Stomach (tissue), 4 donors: ENCODE measurements around the gene PARVB.

Source experiments
- POLR2A ChIP-seq, 4 donors: fragments of 450-650 bp; IDR thresholded peaks; one replicate each; pipeline ENCODE4 v1.6.1; 2016; ENCODE audit warnings: antibody characterized with exemption in 4 of 4, control low read depth in 2 of 4, mild to moderate bottlenecking in 1 of 4, moderate library complexity in 1 of 4
- TF ChIP-seq, protein P1 (sequence below), 7 experiments: fragments of 450-650 bp in 4 of 7; fragments of 200-600 bp in 3 of 7; sonication (generic) in 3 of 7; IDR thresholded peaks; one replicate each; pipeline ENCODE4 v1.5.1; 2016 to 2019; ENCODE audit warnings: antibody characterized with exemption in 7 of 7, control low read depth in 2 of 7, mild to moderate bottlenecking in 1 of 7

DNA sequence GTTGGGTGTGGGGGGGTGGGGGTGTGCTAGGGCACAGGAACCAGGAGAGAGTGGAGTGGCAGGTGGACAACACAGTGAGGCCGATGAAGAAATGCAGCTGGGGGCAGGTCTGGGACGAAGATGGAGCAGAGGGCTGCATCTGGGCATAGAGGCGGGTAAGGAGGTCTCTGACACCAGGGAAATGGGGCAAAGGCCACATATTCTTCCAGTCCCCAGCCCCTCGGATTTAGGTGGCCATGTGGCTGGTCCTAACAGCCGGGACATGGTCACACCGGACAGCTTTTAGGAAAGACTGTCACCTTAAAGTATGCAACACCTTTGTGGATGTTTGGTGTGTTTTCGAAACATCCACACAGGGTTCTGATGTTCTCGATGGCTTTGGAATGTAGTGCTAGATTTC lies 151.6 kb downstream of the PARVB start:
- no peak for TF ChIP-seq POLR2A (IDR thresholded peaks at IDR 0.05)
- TF ChIP-seq, protein P1, sequence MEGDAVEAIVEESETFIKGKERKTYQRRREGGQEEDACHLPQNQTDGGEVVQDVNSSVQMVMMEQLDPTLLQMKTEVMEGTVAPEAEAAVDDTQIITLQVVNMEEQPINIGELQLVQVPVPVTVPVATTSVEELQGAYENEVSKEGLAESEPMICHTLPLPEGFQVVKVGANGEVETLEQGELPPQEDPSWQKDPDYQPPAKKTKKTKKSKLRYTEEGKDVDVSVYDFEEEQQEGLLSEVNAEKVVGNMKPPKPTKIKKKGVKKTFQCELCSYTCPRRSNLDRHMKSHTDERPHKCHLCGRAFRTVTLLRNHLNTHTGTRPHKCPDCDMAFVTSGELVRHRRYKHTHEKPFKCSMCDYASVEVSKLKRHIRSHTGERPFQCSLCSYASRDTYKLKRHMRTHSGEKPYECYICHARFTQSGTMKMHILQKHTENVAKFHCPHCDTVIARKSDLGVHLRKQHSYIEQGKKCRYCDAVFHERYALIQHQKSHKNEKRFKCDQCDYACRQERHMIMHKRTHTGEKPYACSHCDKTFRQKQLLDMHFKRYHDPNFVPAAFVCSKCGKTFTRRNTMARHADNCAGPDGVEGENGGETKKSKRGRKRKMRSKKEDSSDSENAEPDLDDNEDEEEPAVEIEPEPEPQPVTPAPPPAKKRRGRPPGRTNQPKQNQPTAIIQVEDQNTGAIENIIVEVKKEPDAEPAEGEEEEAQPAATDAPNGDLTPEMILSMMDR (IDR thresholded peaks at IDR 0.05): no peak
